Omental fat pad (tissue), 4 donors: ENCODE results near the gene MUC6. TPM values are rescaled to one million over a fixed set of nuclear protein-coding genes. Genes with fewer than 3 reads are reported as not detected.

ENCODE experiments used
- ATAC-seq: fragments of 150-250 bp; one replicate; pipeline ENCODE4 v1.9.1; 2016; ENCODE audit warnings: mild to moderate bottlenecking, moderate library complexity; ENCODE audit not compliant: low FRiP score
- DNase-seq: peaks from one replicate; pipeline ENCODE4 v3.0.0-alpha.2; 2019; ENCODE audit warnings: low spot score
- CTCF ChIP-seq, 3 donors: fragments of 450-650 bp; IDR thresholded peaks; one replicate each; pipeline ENCODE4 v1.5.1; 2016 to 2017; ENCODE audit warnings: antibody characterized with exemption in 3 of 3, mild to moderate bottlenecking in 3 of 3, moderate library complexity in 2 of 3
- total RNA-seq, 4 donors: library from RNA; depleted of rRNA; stranded (reverse); fragments of >200 nt; gene quantifications; one replicate each; pipeline ENCODE4 v1.1.0, GENCODE V29; 2016

MUC6 gene
- total RNA-seq, 4 donors from 2014 or later, result not detected

DNA sequence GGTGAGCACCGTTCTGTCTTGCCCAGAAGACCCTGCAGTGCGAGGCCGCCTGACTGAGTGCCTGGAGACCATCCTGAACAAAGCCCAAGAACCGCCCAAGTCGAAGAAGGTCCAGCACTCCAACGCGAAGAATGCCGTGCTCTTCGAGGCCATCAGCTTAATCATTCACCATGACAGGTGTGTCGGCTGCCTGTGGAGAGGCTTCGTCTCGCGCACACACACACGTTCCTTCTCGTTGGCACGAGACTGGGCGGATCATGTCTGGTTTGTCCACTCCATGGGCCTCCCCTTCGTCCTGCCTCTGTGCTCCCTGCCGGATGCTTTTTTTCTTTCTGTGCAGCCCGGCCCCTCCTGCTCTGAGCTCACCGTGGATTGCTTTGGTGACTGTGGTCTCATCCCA is 51.1 kb downstream of the MUC6 start:
- no peak for ATAC-seq
- no peak for TF ChIP-seq CTCF (IDR thresholded peaks at IDR 0.05)
- no peak for DNase-seq

GRCh38 chr11:984546-984945 is 52.0 kb downstream of the MUC6 start:
- no peak for DNase-seq
- TF ChIP-seq CTCF (IDR thresholded peaks at IDR 0.05), result no peak
- ATAC-seq, result no peak

- DNase-seq (no peak), ATAC-seq (no peak)
- no peak for TF ChIP-seq CTCF (IDR thresholded peaks at IDR 0.05)
Observed at GRCh38 chr11:981764-982163, 54.8 kb downstream of the MUC6 start.

DNA sequence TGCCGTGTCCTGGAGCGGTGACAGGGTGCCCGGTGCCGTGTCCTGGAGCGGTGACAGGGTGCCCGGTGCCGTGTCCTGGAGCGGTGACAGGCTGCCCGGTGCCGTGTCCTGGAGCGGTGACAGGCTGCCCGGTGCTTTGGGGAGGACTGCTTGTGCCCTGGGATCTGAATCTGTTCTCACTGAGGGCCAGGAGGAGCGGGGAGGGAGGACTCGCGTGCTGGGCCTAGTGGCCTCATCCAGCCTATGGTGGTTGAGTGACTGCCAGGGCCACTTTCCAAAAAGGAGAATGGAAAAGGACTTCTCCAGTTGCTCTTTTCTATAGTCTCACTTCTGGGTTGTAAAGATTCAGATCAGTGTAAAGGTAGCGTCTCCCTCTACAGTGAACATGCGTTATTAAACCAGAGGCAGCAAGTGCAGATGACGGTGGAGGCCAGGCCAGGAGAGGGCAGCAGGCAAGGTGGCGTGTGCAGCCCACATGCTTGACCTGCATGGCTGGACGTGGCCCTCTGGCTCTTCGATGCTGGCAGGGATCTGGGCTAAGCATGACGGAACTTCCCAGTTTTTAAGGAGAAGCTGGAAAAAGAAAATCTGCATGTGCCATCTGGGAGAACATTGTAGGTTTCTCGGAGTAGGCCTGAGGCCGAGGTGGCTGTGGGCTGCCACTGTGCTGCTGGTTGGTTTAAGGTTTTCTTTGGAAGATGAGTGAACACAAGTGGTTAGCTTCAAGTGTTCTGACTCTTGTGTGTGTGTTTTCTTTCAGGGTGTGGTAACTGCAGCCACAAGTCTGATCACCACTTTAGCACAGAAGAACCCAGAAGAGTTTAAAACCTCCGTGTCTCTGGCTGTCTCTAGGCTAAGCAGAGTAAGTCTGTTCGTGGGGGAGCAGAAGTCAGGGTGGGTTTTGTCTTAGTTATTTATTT is 55.8 kb downstream of the MUC6 start:
- DNase-seq, result no peak
- no peak for TF ChIP-seq CTCF (IDR thresholded peaks at IDR 0.05)
- ATAC-seq, result no peak

- ATAC-seq (no peak), DNase-seq (no peak)
- no peak for TF ChIP-seq CTCF (IDR thresholded peaks at IDR 0.05)
Observed at GRCh38 chr11:978781-979180, 57.7 kb downstream of the MUC6 start.

- DNase-seq (no peak), ATAC-seq (no peak)
- TF ChIP-seq CTCF (IDR thresholded peaks at IDR 0.05), result no peak
Observed at GRCh38 chr11:977830-978720, 58.4 kb downstream of the MUC6 start.
